GM12874 (cell line): ENCODE data around the gene TMEM131L.

Experiments used
- CTCF ChIP-seq: IDR thresholded peaks from 2 replicates; pipeline ENCODE4 v1.5.1; 2011; ENCODE audit warnings: low read depth, mild to moderate bottlenecking, control low read depth, low read length, moderate library complexity; ENCODE audit not compliant: insufficient read depth

Gene TMEM131L

GRCh38 chr4:153655928-153656327 lies 189.8 kb downstream of the TMEM131L start:
- TF ChIP-seq CTCF = no peak

GRCh38 chr4:153661215-153661822 lies 195.2 kb downstream of the TMEM131L start:
- no peak for TF ChIP-seq CTCF

- TF ChIP-seq CTCF = no peak
These were observed 195.7 kb downstream of the TMEM131L start for GRCh38 chr4:153661908-153662307.

GRCh38 chr4:153663667-153664066 lies 197.5 kb downstream of the TMEM131L start:
- TF ChIP-seq CTCF = no peak

GRCh38 chr4:153668647-153669046 lies 202.5 kb downstream of the TMEM131L start:
- TF ChIP-seq CTCF = no peak

- TF ChIP-seq CTCF = no peak
These were observed 203.7 kb downstream of the TMEM131L start for GRCh38 chr4:153669838-153670237.

GRCh38 chr4:153676486-153676885 lies 210.3 kb downstream of the TMEM131L start:
- no peak for TF ChIP-seq CTCF
